K562 (cell line): ENCODE measurements around the gene WFIKKN2. TPM values are rescaled to one million over a fixed set of nuclear protein-coding genes. Genes with fewer than 3 reads are reported as not detected.

Experiments used
- ERF ChIP-seq: fragments of 450-650 bp; formaldehyde crosslinking; IDR thresholded peaks from 2 replicates; pipeline ENCODE4 v1.4.0; 2020; ENCODE audit warnings: mild to moderate bottlenecking, mixed read lengths
- HDGF ChIP-seq: fragments of 450-650 bp; IDR thresholded peaks from 2 replicates; pipeline ENCODE4 v1.6.1; 2016
- IRF9 ChIP-seq: fragments of 450-650 bp; IDR thresholded peaks from 2 replicates; pipeline ENCODE4 v1.6.1; 2016; ENCODE audit warnings: missing biosample characterization, missing genetic modification characterization
- JUNB ChIP-seq: fragments of 450-650 bp; formaldehyde crosslinking; conservative IDR thresholded peaks from 2 replicates; pipeline ENCODE4 v1.4.0; 2020; ENCODE audit warnings: mild to moderate bottlenecking
- JUND ChIP-seq, 2 experiments: IDR thresholded peaks; 2 replicates in 1 of 2; 3 replicates in 1 of 2; pipeline ENCODE4 v1.6.1; 2011; ENCODE audit warnings: borderline replicate concordance in 2 of 2, low read depth in 2 of 2, low read length in 2 of 2, improper control_type of control experiment in 1 of 2, missing biosample characterization in 1 of 2, missing genetic modification characterization in 1 of 2, missing genetic modification reagents in 1 of 2
- KAT8 ChIP-seq: fragments of 450-650 bp; IDR thresholded peaks from 2 replicates; pipeline ENCODE4 v1.6.1; 2016; ENCODE audit warnings: low read depth, mild to moderate bottlenecking
- MAZ ChIP-seq, 2 experiments: fragments of 450-650 bp in 1 of 2; sonication (generic) in 1 of 2; formaldehyde crosslinking; IDR thresholded peaks in 1 of 2; conservative IDR thresholded peaks in 1 of 2; 2 replicates each; pipeline versions ENCODE4 v1.4.0 to v1.5.0; 2020; ENCODE audit warnings: mild to moderate bottlenecking in 1 of 2, missing genetic modification reagents in 1 of 2
- NCOA1 ChIP-seq: fragments of 450-650 bp; IDR thresholded peaks from 2 replicates; pipeline ENCODE4 v1.6.1; 2016; ENCODE audit warnings: low read depth
- PRMT5 ChIP-seq: sonication (generic); formaldehyde crosslinking; IDR thresholded peaks from 2 replicates; pipeline ENCODE4 v1.5.0; 2020; ENCODE audit warnings: missing genetic modification reagents
- RHOXF2B ChIP-seq: fragments of 250-450 bp; sonication (Bioruptor Pico); conservative IDR thresholded peaks from 2 replicates; pipeline ENCODE4 v1.5.1; 2021
- RNF219 ChIP-seq: fragments of 250-450 bp; sonication (Bioruptor Pico); IDR thresholded peaks from 2 replicates; pipeline ENCODE4 v1.5.0; 2022; ENCODE audit warnings: mild to moderate bottlenecking
- SMAD1 ChIP-seq: fragments of 150-350 bp; IDR thresholded peaks from 2 replicates; pipeline ENCODE4 v1.6.1; 2014; ENCODE audit warnings: low read length, low read depth; ENCODE audit not compliant: partially characterized antibody
- SMAD4 ChIP-seq: fragments of 250-450 bp; sonication (Bioruptor Pico); conservative IDR thresholded peaks from 2 replicates; pipeline ENCODE4 v1.8.0; 2021; ENCODE audit warnings: inconsistent platforms, mild to moderate bottlenecking, moderate library complexity
- SNRNP70 ChIP-seq: fragments of 200-400 bp; formaldehyde crosslinking; optimal IDR thresholded peaks from 2 replicates; pipeline ENCODE3; 2017; ENCODE audit warnings: low read depth, low read length
- STAT5A ChIP-seq: IDR thresholded peaks from 2 replicates; pipeline ENCODE4 v1.6.1; 2012; ENCODE audit warnings: low read length, inconsistent platforms, borderline replicate concordance
- STAT6 ChIP-seq: sonication (generic); formaldehyde crosslinking; IDR thresholded peaks from 2 replicates; pipeline ENCODE4 v1.8.1; 2023; ENCODE audit warnings: mild to moderate bottlenecking, missing genetic modification reagents
- TBP ChIP-seq: optimal IDR thresholded peaks from 2 replicates; pipeline ENCODE3; 2011; ENCODE audit warnings: low read depth, low read length, improper control_type of control experiment
- XRCC5 ChIP-seq: fragments of 200-400 bp; formaldehyde crosslinking; IDR thresholded peaks from 2 replicates; pipeline ENCODE4 v1.6.1; 2017; ENCODE audit warnings: low read depth, mild to moderate bottlenecking, low read length
- ZNF253 ChIP-seq: fragments of 250-450 bp; sonication (Bioruptor Pico); conservative IDR thresholded peaks from 2 replicates; pipeline ENCODE4 v1.6.1; 2021; ENCODE audit warnings: mild to moderate bottlenecking
- ZNF3 ChIP-seq: fragments of 250-450 bp; sonication (Bioruptor Pico); IDR thresholded peaks from 2 replicates; pipeline ENCODE4 v1.5.0; 2021; ENCODE audit warnings: mild to moderate bottlenecking, moderate library complexity
- ZNF589 ChIP-seq: fragments of 200-800 bp; sonication (Bioruptor generic); IDR thresholded peaks from 2 replicates; pipeline ENCODE4 v1.6.1; 2016; ENCODE audit warnings: low read depth, missing genetic modification characterization, missing compliant biosample characterization
- polyA plus RNA-seq, 8 experiments: library from polyadenylated mRNA; depleted of rRNA in 4 of 8; stranded (reverse) in 5 of 8; unstranded in 3 of 8; fragments of >200 nt; fragmentation: Nextera tagmentation in 2 of 8; fragmentation: Illumina TruSeq in 1 of 8; extraction: Ambion mirVana in 2 of 8; extraction: Trizol in 1 of 8; gene quantifications; 2 replicates each; pipeline versions ENCODE4 v1.2.1 to v1.2.3, GENCODE V29; 2011 to 2014; ENCODE audit warnings: inconsistent platforms in 1 of 8, missing spikeins in 1 of 8
- total RNA-seq, 7 experiments: library from RNA; depleted of rRNA in 6 of 7; stranded (reverse); fragments of >200 nt in 6 of 7; fragmentation: Illumina TruSeq in 2 of 7; extraction: Trizol in 2 of 7; gene quantifications; 2 replicates each; pipeline versions ENCODE4 v1.2.1 to v1.2.3, GENCODE V29; 2011 to 2021; ENCODE audit warnings: low replicate concordance in 1 of 7

WFIKKN2 gene
- total and polyA plus RNA-seq, 9 of the 15 experiments (the other 6 are each of a cell fraction or from before 2014, with no cell fraction given): 0.07 TPM; not detected in 8

GRCh38 chr17:50867363-50868139 is 32.2 kb downstream of the WFIKKN2 start (continued):
- no peak for TF ChIP-seq STAT6 (CRISPR knock-in tag)
- TF ChIP-seq ZNF3 (CRISPR knock-in tag): no peak
- TF ChIP-seq ERF (CRISPR knock-in tag): 0 out of 2 replicates have a peak, but pooled peaks have one; percentile 19
- no peak for TF ChIP-seq RHOXF2B
- no peak for TF ChIP-seq RNF219
- TF ChIP-seq ZNF253 (CRISPR knock-in tag): 0 out of 2 replicates have a peak, but pooled peaks have one; percentile 11
- no peak for TF ChIP-seq JUNB (CRISPR knock-in tag)
- TF ChIP-seq TBP: peak; percentile 43
- TF ChIP-seq PRMT5 (CRISPR knock-in tag): no peak
- TF ChIP-seq SMAD1: no peak
- no peak for TF ChIP-seq KAT8
- TF ChIP-seq XRCC5: 0 out of 2 replicates have a peak, but pooled peaks have one; percentile 28
- TF ChIP-seq NCOA1: no peak
- TF ChIP-seq SNRNP70: no peak
- no peak for TF ChIP-seq STAT5A
- peak; percentile 29; the same call in 1 of the 2 replicates for TF ChIP-seq HDGF
- TF ChIP-seq ZNF589 (CRISPR knock-in tag): no peak
- TF ChIP-seq SMAD4: peak; percentile 53; the same call in 1 of the 2 replicates
- peak in 1 of 2 experiments; percentile 46; a peak in 1 of 4 replicates for TF ChIP-seq MAZ (CRISPR knock-in tag; conservative IDR thresholded peaks at IDR 0.05 in 1 of 2, IDR thresholded peaks at IDR 0.05 in 1 of 2)
- TF ChIP-seq JUND (IDR thresholded peaks at IDR 0.05; ENCODE audit: borderline replicate concordance, low read depth, low read length): no peak
- no peak for TF ChIP-seq JUND (tag; IDR thresholded peaks at IDR 0.05; ENCODE audit: borderline replicate concordance, low read depth, low read length)
- no peak for TF ChIP-seq IRF9 (tag)
